HG03342 (cell line): ENCODE results near the gene HLA-DOB.

ENCODE experiments used
- ATAC-seq: cut with Tn5 transposase; IDR thresholded peaks from one replicate; pipeline ENCODE4 v1.9.1; 2021; ENCODE audit warnings: mild to moderate bottlenecking, moderate library complexity; ENCODE audit not compliant: unreplicated experiment

Gene HLA-DOB

GRCh38 chr6:32843979-32844838 lies 27.4 kb upstream of the HLA-DOB start, which contains the start of gene PSMB8:
Gene PSMB8, minus strand, starts transcription at chr6:32844047. Its CDS starts 51 bp downstream, at chr6:32843996.
- ATAC-seq, result peak; percentile 67

- no peak for ATAC-seq
Measured at GRCh38 chr6:32843331-32843978, 26.7 kb upstream of the HLA-DOB start.

GRCh38 chr6:32842690-32843089 lies 25.9 kb upstream of the HLA-DOB start:
- no peak for ATAC-seq

- ATAC-seq, result no peak
Measured at GRCh38 chr6:32842021-32842650, 25.3 kb upstream of the HLA-DOB start.

GRCh38 chr6:32840604-32841246 lies 23.9 kb upstream of the HLA-DOB start:
- no peak for ATAC-seq

- no peak for ATAC-seq
Measured at GRCh38 chr6:32839356-32839755, 22.6 kb upstream of the HLA-DOB start.

- ATAC-seq, result peak; percentile 73
Measured at GRCh38 chr6:32838114-32838958, 21.5 kb upstream of the HLA-DOB start, which contains the start of gene TAP2. Gene TAP2, minus strand, starts transcription at chr6:32838739. Its CDS starts 506 bp downstream, at chr6:32838233.

- no peak for ATAC-seq
Measured at GRCh38 chr6:32837651-32838113, 20.9 kb upstream of the HLA-DOB start.

GRCh38 chr6:32836873-32837272 lies 20.1 kb upstream of the HLA-DOB start:
- no peak for ATAC-seq

- no peak for ATAC-seq
Measured at GRCh38 chr6:32835167-32835893, 18.5 kb upstream of the HLA-DOB start.

GRCh38 chr6:32833664-32834063 lies 16.9 kb upstream of the HLA-DOB start:
- ATAC-seq, result no peak

GRCh38 chr6:32832535-32832934 lies 15.7 kb upstream of the HLA-DOB start:
- no peak for ATAC-seq

- no peak for ATAC-seq
Measured at GRCh38 chr6:32830936-32831335, 14.1 kb upstream of the HLA-DOB start.

- no peak for ATAC-seq
Measured at GRCh38 chr6:32830017-32830416, 13.2 kb upstream of the HLA-DOB start.

- no peak for ATAC-seq
Measured at GRCh38 chr6:32829495-32829894, 12.7 kb upstream of the HLA-DOB start.

GRCh38 chr6:32827025-32827424 lies 10.2 kb upstream of the HLA-DOB start:
- ATAC-seq, result no peak

- no peak for ATAC-seq
Measured at GRCh38 chr6:32825966-32826365, 9.2 kb upstream of the HLA-DOB start.

- no peak for ATAC-seq
Measured at GRCh38 chr6:32819729-32820128, 2.9 kb upstream of the HLA-DOB start.

GRCh38 chr6:32818867-32819266 lies 2.1 kb upstream of the HLA-DOB start:
- ATAC-seq, result no peak
